ENCODE results near the gene CACFD1. TPM values are rescaled to one million over a fixed set of nuclear protein-coding genes. Genes with fewer than 3 reads are reported as not detected.

CACFD1 gene
- total and polyA plus RNA-seq, 2 donors (not counting 3 experiments of a cell fraction or from before 2014, with no cell fraction given): 9.7 to 11.5 TPM

- no peak for DNase-seq (ENCODE audit: low read depth, low spot score)
- ChIA-PET POLR2A (no interaction called here), CTCF (no interaction called here)
- peaks cover 9% of the 10 kb centered on the region for H3K4me1 ChIP-seq (ENCODE audit: control insufficient read depth, extremely low read depth, insufficient read depth, low read length)
- H3K9me3 ChIP-seq (replicated peaks; ENCODE audit: control insufficient read depth, insufficient read depth, low read length): no peaks in the 10 kb centered on the region
- no peak for TF ChIP-seq JUN (IDR thresholded peaks at IDR 0.05; ENCODE audit: borderline replicate concordance, insufficient read depth, insufficient read length, low read depth)
- no peak for TF ChIP-seq FOS (IDR thresholded peaks at IDR 0.05; ENCODE audit: borderline replicate concordance, insufficient read depth, low read length)
- TF ChIP-seq MYC (IDR thresholded peaks at IDR 0.05; ENCODE audit: low read depth, low read length): no peak
- no peak for TF ChIP-seq GATA2 (IDR thresholded peaks at IDR 0.05; ENCODE audit: insufficient read depth, insufficient read length, low read depth, low read length)
- TF ChIP-seq CTCF (IDR thresholded peaks at IDR 0.05; ENCODE audit: extremely low read depth in 1 of 2, insufficient read depth in 1 of 2, low read depth in 1 of 2, low read length in 2 of 2): no peak
- no peak for TF ChIP-seq MAX (IDR thresholded peaks at IDR 0.05; ENCODE audit: insufficient read depth, insufficient read length)
- no peaks in the 10 kb centered on the region for H4K20me1 ChIP-seq (replicated peaks; ENCODE audit: control insufficient read depth, extremely low read depth, insufficient read depth, low read length)
- H3K36me3 ChIP-seq (ENCODE audit: control insufficient read depth in 2 of 2, extremely low read depth in 1 of 2, insufficient read depth in 2 of 2, low read length in 2 of 2): no peaks in the 10 kb centered on the region
- dilution Hi-C loops (cut with MboI; ENCODE audit: extremely low pct_ligation_motif_present, low sequenced_read_pairs): no loop called here
- no peak for FAIRE-seq
- H3K4me3 ChIP-seq (replicated peaks in 1 of 3; ENCODE audit: insufficient read depth in 1 of 3, low read depth in 1 of 3, low read length in 3 of 3): no peak overlapping the region
- no peak overlapping the region for H3K27ac ChIP-seq (ENCODE audit: insufficient read depth, low read depth, low read length)
- no peaks in the 10 kb centered on the region for H3K9me1 ChIP-seq (replicated peaks; ENCODE audit: control insufficient read depth, extremely low read depth, insufficient read depth, low read length)
- no peaks in the 10 kb centered on the region for H3K27me3 ChIP-seq (ENCODE audit: control insufficient read depth in 2 of 2, insufficient read depth in 2 of 2, low read length in 2 of 2)
- no peak overlapping the region for H3K9ac ChIP-seq (replicated peaks; ENCODE audit: extremely low read depth, insufficient read depth, low read length)
- H2AFZ ChIP-seq (ENCODE audit: low read depth, low read length): no peak overlapping the region
- no TSS peak for BruUV-seq (replicated peaks)
- no peak overlapping the region for H3K4me2 ChIP-seq (ENCODE audit: insufficient read depth, low read length)
- intact Hi-C loops (cut with micrococcal nuclease): no loop called here
- no peaks in the 10 kb centered on the region for H3K79me2 ChIP-seq (ENCODE audit: control insufficient read depth, insufficient read depth, low read length)
Observed at GRCh38 chr9:133457748-133458147, 2.0 kb upstream of the CACFD1 start.

Measured in endothelial cell of umbilical vein (primary cell).